ENCODE measurements around the gene PTF1A. TPM values are rescaled to one million over a fixed set of nuclear protein-coding genes. Genes with fewer than 3 reads are reported as not detected.

Gene PTF1A
- total and polyA plus RNA-seq, 2 of the 4 experiments (the other 2 are of a cell fraction): not detected

DNA sequence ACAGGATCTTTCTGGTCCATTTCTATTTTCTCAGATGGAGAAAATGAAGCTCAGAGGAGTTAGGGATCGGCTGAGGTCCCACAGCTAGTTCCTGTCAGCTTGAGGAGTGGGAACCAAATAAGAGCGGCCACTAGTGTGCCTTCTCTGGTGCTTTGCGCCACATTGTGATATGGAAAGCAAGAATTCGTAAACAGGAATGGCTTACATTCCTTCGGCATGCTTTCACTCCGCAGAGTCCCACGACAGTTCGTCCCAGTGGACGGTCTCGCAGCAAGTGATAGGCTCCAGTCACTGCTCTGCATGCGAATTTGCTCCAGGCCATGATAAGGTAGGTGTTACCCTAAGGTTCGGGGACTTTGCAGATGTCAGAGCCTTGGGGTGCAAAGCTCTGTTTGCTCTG, 41.5 kb upstream of the PTF1A start:
- peak overlapping the region; percentile 41; the same call in 1 of the 2 replicates for H3K4me2 ChIP-seq (ENCODE audit: low read depth, low read length)
- 55% methylated on average over 6 of the region's 12 CpGs; no CpG with 5 or more reads in 1 of the 2 experiments for WGBS, 2 experiments (ENCODE audit: extremely low coverage in 2 of 2, insufficient read length in 1 of 2)
- no peak overlapping the region for H3K56ac ChIP-seq (ENCODE audit: extremely low read depth, insufficient read depth, low read length)
- H3K79me1 ChIP-seq (ENCODE audit: low read depth in 1 of 2, low read length in 2 of 2): no peaks in the 10 kb centered on the region
- no peaks in the 10 kb centered on the region for H3K36me3 ChIP-seq (ENCODE audit: control insufficient read depth, insufficient read depth, low read length)
- H3K27me3 ChIP-seq (ENCODE audit: control insufficient read depth, insufficient read depth, low read length): no peaks in the 10 kb centered on the region
- H4K8ac ChIP-seq (ENCODE audit: low read depth in 2 of 2, low read length in 2 of 2): no peak overlapping the region
- peak overlapping the region; percentile 13 for H2AFZ ChIP-seq (replicated peaks; ENCODE audit: low read length, poor library complexity)
- dilution Hi-C loops (cut with HindIII; ENCODE audit: low sequenced_read_pairs, unreplicated experiment): no loop called here
- H3K4me1 ChIP-seq (ENCODE audit: control insufficient read depth, insufficient read depth, low read length): no peaks in the 10 kb centered on the region
- no peak overlapping the region for H3K9ac ChIP-seq (ENCODE audit: low read depth, low read length)
- no peak overlapping the region for H2BK120ac ChIP-seq (ENCODE audit: low read depth, low read length)
- H2AK9ac ChIP-seq (replicated peaks; ENCODE audit: low read depth, low read length, poor library complexity): no peak overlapping the region
- peak; percentile 53; the same call in 1 of the 2 replicates for ATAC-seq (ENCODE audit: low read depth)
- no peak overlapping the region for H2BK15ac ChIP-seq (ENCODE audit: low read depth, low read length)
- no peak overlapping the region for H3K4me3 ChIP-seq (ENCODE audit: insufficient read depth, low read depth, low read length)
- in situ Hi-C loops (cut with MboI; ENCODE audit: low sequenced_read_pairs): loop anchor here (10.0 to 25.0 kb wide), 5 partner anchors 154 to 1362 kb away; partner anchors contain the start of gene KIAA1217
- no peak overlapping the region for H3K23ac ChIP-seq (ENCODE audit: low read depth, low read length)
- no peak overlapping the region for H3K18ac ChIP-seq (ENCODE audit: low read depth, low read length)
- no peak overlapping the region for H2BK20ac ChIP-seq (ENCODE audit: low read depth, low read length)
- ChIA-PET POLR2A (ENCODE audit: unreplicated experiment) (no interaction called here), CTCF (no interaction called here)
- TF ChIP-seq RAD21 (IDR thresholded peaks at IDR 0.05; ENCODE audit: low read length) (no peak), ELK1 (IDR thresholded peaks at IDR 0.05; ENCODE audit: borderline replicate concordance, low read depth, low read length) (no peak), MAZ (IDR thresholded peaks at IDR 0.05; ENCODE audit: borderline replicate concordance, low read depth, low read length) (no peak), NFE2L2 (IDR thresholded peaks at IDR 0.05; ENCODE audit: low read depth, low read length) (no peak), RFX5 (IDR thresholded peaks at IDR 0.05; ENCODE audit: low read depth, low read length) (no peak), SMC3 (IDR thresholded peaks at IDR 0.05; ENCODE audit: low read depth, low read length) (no peak), CEBPB (IDR thresholded peaks at IDR 0.05; ENCODE audit: low read depth, low read length) (no peak), MXI1 (IDR thresholded peaks at IDR 0.05; ENCODE audit: borderline replicate concordance, low read depth, low read length) (no peak), USF2 (IDR thresholded peaks at IDR 0.05; ENCODE audit: low read depth, low read length) (no peak), POLR2A (IDR thresholded peaks at IDR 0.05; ENCODE audit: low read depth, low read length) (no peak), BHLHE40 (IDR thresholded peaks at IDR 0.05; ENCODE audit: low read depth, low read length) (no peak), CHD1 (IDR thresholded peaks at IDR 0.05; ENCODE audit: low read depth, low read length) (no peak), MAFK (IDR thresholded peaks at IDR 0.05; ENCODE audit: low read depth, low read length) (no peak), RCOR1 (IDR thresholded peaks at IDR 0.05; ENCODE audit: insufficient replicate concordance, low read length) (no peak), FOS (IDR thresholded peaks at IDR 0.05; ENCODE audit: low read depth, low read length) (no peak)
- TF ChIP-seq, protein P1, sequence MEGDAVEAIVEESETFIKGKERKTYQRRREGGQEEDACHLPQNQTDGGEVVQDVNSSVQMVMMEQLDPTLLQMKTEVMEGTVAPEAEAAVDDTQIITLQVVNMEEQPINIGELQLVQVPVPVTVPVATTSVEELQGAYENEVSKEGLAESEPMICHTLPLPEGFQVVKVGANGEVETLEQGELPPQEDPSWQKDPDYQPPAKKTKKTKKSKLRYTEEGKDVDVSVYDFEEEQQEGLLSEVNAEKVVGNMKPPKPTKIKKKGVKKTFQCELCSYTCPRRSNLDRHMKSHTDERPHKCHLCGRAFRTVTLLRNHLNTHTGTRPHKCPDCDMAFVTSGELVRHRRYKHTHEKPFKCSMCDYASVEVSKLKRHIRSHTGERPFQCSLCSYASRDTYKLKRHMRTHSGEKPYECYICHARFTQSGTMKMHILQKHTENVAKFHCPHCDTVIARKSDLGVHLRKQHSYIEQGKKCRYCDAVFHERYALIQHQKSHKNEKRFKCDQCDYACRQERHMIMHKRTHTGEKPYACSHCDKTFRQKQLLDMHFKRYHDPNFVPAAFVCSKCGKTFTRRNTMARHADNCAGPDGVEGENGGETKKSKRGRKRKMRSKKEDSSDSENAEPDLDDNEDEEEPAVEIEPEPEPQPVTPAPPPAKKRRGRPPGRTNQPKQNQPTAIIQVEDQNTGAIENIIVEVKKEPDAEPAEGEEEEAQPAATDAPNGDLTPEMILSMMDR (conservative IDR thresholded peaks at IDR 0.05; ENCODE audit: low read depth, low read length): no peak
- H4K20me1 ChIP-seq (ENCODE audit: insufficient read depth, low read length): no peaks in the 10 kb centered on the region
- H3K14ac ChIP-seq (replicated peaks; ENCODE audit: low read depth, low read length): no peak overlapping the region
- no peak overlapping the region for H3K4ac ChIP-seq (ENCODE audit: low read depth, low read length)
- no peak overlapping the region for H3K27ac ChIP-seq (ENCODE audit: insufficient read depth, low read length)
- no peak overlapping the region for H2BK5ac ChIP-seq (ENCODE audit: low read depth, low read length, poor library complexity, severe bottlenecking)
- no TSS peak for BruUV-seq (replicated peaks)
- intact Hi-C loops (cut with micrococcal nuclease): no loop called here
- no peak overlapping the region for H4K5ac ChIP-seq (ENCODE audit: low read depth, low read length)
- DNase-seq: no peak
- H4K91ac ChIP-seq (ENCODE audit: insufficient read depth, low read depth, low read length): no peak overlapping the region
- H3K9me1 ChIP-seq (ENCODE audit: insufficient read depth, low read length): no peaks in the 10 kb centered on the region
- no peak overlapping the region for H2AK5ac ChIP-seq (ENCODE audit: low read depth, low read length)
- no peaks in the 10 kb centered on the region for H3K9me3 ChIP-seq (ENCODE audit: control insufficient read depth, insufficient read depth, low read length)

All from IMR-90 (cell line).